ENCODE data around the gene ENPP5.

ENPP5 gene

GRCh38 chr6:46170357-46171289 is at the start of gene ENPP5:
TSS of gene ENPP5 (minus strand) at chr6:46170980. CDS start at chr6:46168262, 2,718 bp downstream.
- no peak within 1 kb of the TSS for H3K4me2 ChIP-seq
- H3K27me3 ChIP-seq: no peaks in the 10 kb centered on the region
- no peak within 1 kb of the TSS for H3K27ac ChIP-seq
- no peaks in the 10 kb centered on the region for H3K36me3 ChIP-seq
- no peak within 1 kb of the TSS for H3K9ac ChIP-seq
- no peak within 1 kb of the TSS for H3K4me3 ChIP-seq
- H3K4me1 ChIP-seq: no peaks in the 10 kb centered on the region
- TF ChIP-seq Cebpa-rat (IDR thresholded peaks at IDR 0.05): no peak
- H3K9me3 ChIP-seq (replicated peaks in 1 of 11): peaks cover 0 to 7% (median 0%) of the 10 kb centered on the region in 11 experiments; a peak in 2 of 22 replicates
- no peaks in the 10 kb centered on the region for H4K20me1 ChIP-seq

GRCh38 chr6:46219661-46220060 is 48.9 kb upstream of the ENPP5 start:
- TF ChIP-seq Cebpa-rat (IDR thresholded peaks at IDR 0.05): no peak
- H3K9me3 ChIP-seq (replicated peaks in 1 of 11): no peaks in the 10 kb centered on the region
- peak overlapping the region in 1 of 11 experiments; percentile 58; a peak in 2 of 22 replicates for H3K9ac ChIP-seq
- no peaks in the 10 kb centered on the region for H4K20me1 ChIP-seq
- H3K36me3 ChIP-seq: no peaks in the 10 kb centered on the region
- H3K27ac ChIP-seq: peak overlapping the region in 3 of 11 experiments; percentile 60 to 65 (median 62); a peak in 4 of 22 replicates
- H3K4me2 ChIP-seq: peak overlapping the region; percentile 29 to 72 (median 57)
- no peak overlapping the region for H3K4me3 ChIP-seq
- peaks cover 20 to 47% (median 29%) of the 10 kb centered on the region in 10 experiments for H3K4me1 ChIP-seq
- H3K27me3 ChIP-seq: no peaks in the 10 kb centered on the region

- Histone ChIP-seq H3K4me1 (peaks cover 20 to 47% (median 29%) of the 10 kb centered on the region in 10 experiments), H3K27ac (no peak overlapping the region), H4K20me1 (no peaks in the 10 kb centered on the region), H3K4me3 (no peak overlapping the region), H3K36me3 (no peaks in the 10 kb centered on the region), H3K9me3 (replicated peaks in 1 of 11) (no peaks in the 10 kb centered on the region), H3K27me3 (no peaks in the 10 kb centered on the region), H3K4me2 (peak overlapping the region in 3 of 11 experiments; percentile 7 to 64 (median 63); a peak in 7 of 22 replicates), H3K9ac (no peak overlapping the region)
- no peak for TF ChIP-seq Cebpa-rat (IDR thresholded peaks at IDR 0.05)
Measured at GRCh38 chr6:46218457-46218856, 47.7 kb upstream of the ENPP5 start.

GRCh38 chr6:46217671-46218131 is 46.9 kb upstream of the ENPP5 start:
- Histone ChIP-seq H3K4me1 (peaks cover 20 to 47% (median 29%) of the 10 kb centered on the region in 10 experiments), H3K36me3 (no peaks in the 10 kb centered on the region), H3K9me3 (replicated peaks in 1 of 11) (no peaks in the 10 kb centered on the region), H3K4me3 (no peak overlapping the region), H3K27ac (no peak overlapping the region), H3K4me2 (peak overlapping the region in 4 of 11 experiments; percentile 3 to 64 (median 26); a peak in 7 of 22 replicates), H3K9ac (no peak overlapping the region), H3K27me3 (no peaks in the 10 kb centered on the region), H4K20me1 (no peaks in the 10 kb centered on the region)
- no peak for TF ChIP-seq Cebpa-rat (IDR thresholded peaks at IDR 0.05)

GRCh38 chr6:46216879-46217278 is 46.1 kb upstream of the ENPP5 start:
- no peak for TF ChIP-seq Cebpa-rat (IDR thresholded peaks at IDR 0.05)

GRCh38 chr6:46215777-46216176 is 45.0 kb upstream of the ENPP5 start:
- H3K4me3 ChIP-seq: no peak overlapping the region
- H3K27ac ChIP-seq: no peak overlapping the region
- H3K9me3 ChIP-seq (replicated peaks in 1 of 11): no peaks in the 10 kb centered on the region
- H3K4me2 ChIP-seq: no peak overlapping the region
- H4K20me1 ChIP-seq: no peaks in the 10 kb centered on the region
- H3K4me1 ChIP-seq: peaks cover 19 to 40% (median 26%) of the 10 kb centered on the region in 10 experiments
- no peak overlapping the region for H3K9ac ChIP-seq
- TF ChIP-seq Cebpa-rat (IDR thresholded peaks at IDR 0.05): no peak
- H3K27me3 ChIP-seq: no peaks in the 10 kb centered on the region
- no peaks in the 10 kb centered on the region for H3K36me3 ChIP-seq

More at GRCh38 chr6:46216879-46217278, 46.1 kb upstream of the ENPP5 start:
- no peaks in the 10 kb centered on the region for H3K9me3 ChIP-seq (replicated peaks in 1 of 11)
- H3K4me3 ChIP-seq: no peak overlapping the region
- H3K27ac ChIP-seq: no peak overlapping the region
- H3K9ac ChIP-seq: no peak overlapping the region
- H3K4me1 ChIP-seq: peaks cover 20 to 47% (median 29%) of the 10 kb centered on the region in 10 experiments
- H3K4me2 ChIP-seq: peak overlapping the region in 2 of 11 experiments; percentile 44 to 64; a peak in 4 of 22 replicates
- H3K27me3 ChIP-seq: no peaks in the 10 kb centered on the region
- no peaks in the 10 kb centered on the region for H3K36me3 ChIP-seq
- H4K20me1 ChIP-seq: no peaks in the 10 kb centered on the region

GRCh38 chr6:46215213-46215612 is 44.4 kb upstream of the ENPP5 start:
- Histone ChIP-seq H3K9me3 (replicated peaks in 1 of 11) (no peaks in the 10 kb centered on the region), H4K20me1 (no peaks in the 10 kb centered on the region), H3K27ac (no peak overlapping the region), H3K36me3 (no peaks in the 10 kb centered on the region), H3K4me1 (peaks cover 13 to 35% (median 21%) of the 10 kb centered on the region in 10 experiments), H3K9ac (no peak overlapping the region), H3K4me2 (no peak overlapping the region), H3K4me3 (no peak overlapping the region), H3K27me3 (no peaks in the 10 kb centered on the region)
- no peak for TF ChIP-seq Cebpa-rat (IDR thresholded peaks at IDR 0.05)

- H3K27ac ChIP-seq: no peak overlapping the region
Measured at GRCh38 chr6:46211917-46212316, 41.1 kb upstream of the ENPP5 start.

GRCh38 chr6:46210294-46210693 is 39.5 kb upstream of the ENPP5 start:
- no peaks in the 10 kb centered on the region; a peak in 1 of 22 replicates for H3K9me3 ChIP-seq (replicated peaks in 1 of 11)
- H4K20me1 ChIP-seq: no peaks in the 10 kb centered on the region
- H3K27me3 ChIP-seq: no peaks in the 10 kb centered on the region
- no peak overlapping the region for H3K4me3 ChIP-seq
- TF ChIP-seq Cebpa-rat (IDR thresholded peaks at IDR 0.05): no peak
- H3K36me3 ChIP-seq: no peaks in the 10 kb centered on the region
- H3K4me1 ChIP-seq: no peaks in the 10 kb centered on the region
- H3K4me2 ChIP-seq: no peak overlapping the region
- no peak overlapping the region for H3K9ac ChIP-seq
- no peak overlapping the region for H3K27ac ChIP-seq

More at GRCh38 chr6:46211917-46212316, 41.1 kb upstream of the ENPP5 start:
- Histone ChIP-seq H3K4me1 (peaks cover 0 to 2% (median 0%) of the 10 kb centered on the region in 10 experiments; a peak in 4 of 20 replicates), H3K36me3 (no peaks in the 10 kb centered on the region), H3K9ac (no peak overlapping the region), H3K9me3 (replicated peaks in 1 of 11) (no peaks in the 10 kb centered on the region), H4K20me1 (no peaks in the 10 kb centered on the region), H3K27me3 (no peaks in the 10 kb centered on the region), H3K4me2 (no peak overlapping the region), H3K4me3 (no peak overlapping the region)
- TF ChIP-seq Cebpa-rat (IDR thresholded peaks at IDR 0.05): no peak

Measured in BLaER1 treated with 17β-estradiol and CSF1 and Interleukin-3, amounts not matched to agents 10 nM and 100 nM (cell line).